ENCODE data around the gene YWHAH.

DNA sequence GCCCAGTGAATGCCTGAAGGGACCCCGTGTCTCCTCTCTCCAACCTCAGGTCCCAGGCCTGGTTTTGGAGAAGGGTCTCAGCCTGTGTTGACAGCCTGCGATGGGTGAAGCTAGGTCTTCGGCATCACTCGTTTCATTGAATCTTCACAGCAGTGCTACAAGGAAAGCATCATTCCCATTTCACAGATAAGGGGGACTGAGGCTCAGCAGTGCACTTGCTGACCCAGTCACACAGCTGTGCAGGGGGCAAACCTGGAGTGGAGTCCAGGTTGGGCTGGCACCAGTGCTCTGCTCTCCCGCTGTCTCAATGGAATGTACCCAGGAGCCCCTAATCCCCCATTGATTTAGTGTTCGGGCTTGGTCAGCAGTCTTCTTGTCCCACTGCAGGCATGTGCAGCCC lies 10.9 kb upstream of the YWHAH start:
- TF ChIP-seq, protein P1, sequence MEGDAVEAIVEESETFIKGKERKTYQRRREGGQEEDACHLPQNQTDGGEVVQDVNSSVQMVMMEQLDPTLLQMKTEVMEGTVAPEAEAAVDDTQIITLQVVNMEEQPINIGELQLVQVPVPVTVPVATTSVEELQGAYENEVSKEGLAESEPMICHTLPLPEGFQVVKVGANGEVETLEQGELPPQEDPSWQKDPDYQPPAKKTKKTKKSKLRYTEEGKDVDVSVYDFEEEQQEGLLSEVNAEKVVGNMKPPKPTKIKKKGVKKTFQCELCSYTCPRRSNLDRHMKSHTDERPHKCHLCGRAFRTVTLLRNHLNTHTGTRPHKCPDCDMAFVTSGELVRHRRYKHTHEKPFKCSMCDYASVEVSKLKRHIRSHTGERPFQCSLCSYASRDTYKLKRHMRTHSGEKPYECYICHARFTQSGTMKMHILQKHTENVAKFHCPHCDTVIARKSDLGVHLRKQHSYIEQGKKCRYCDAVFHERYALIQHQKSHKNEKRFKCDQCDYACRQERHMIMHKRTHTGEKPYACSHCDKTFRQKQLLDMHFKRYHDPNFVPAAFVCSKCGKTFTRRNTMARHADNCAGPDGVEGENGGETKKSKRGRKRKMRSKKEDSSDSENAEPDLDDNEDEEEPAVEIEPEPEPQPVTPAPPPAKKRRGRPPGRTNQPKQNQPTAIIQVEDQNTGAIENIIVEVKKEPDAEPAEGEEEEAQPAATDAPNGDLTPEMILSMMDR (IDR thresholded peaks at IDR 0.05): no peak
- no peak for TF ChIP-seq POLR2A (IDR thresholded peaks at IDR 0.05)
- no peak for TF ChIP-seq POLR2AphosphoS5 (IDR thresholded peaks at IDR 0.05)
